Neural crest cell (in vitro differentiated cells): ENCODE data around the gene SRSF7. TPM values are rescaled to one million over a fixed set of nuclear protein-coding genes. Genes with fewer than 3 reads are reported as not detected.
"Not testable (repeated sequence)": the region's sequence is repeated elsewhere in the genome, so short reads cannot be mapped to it uniquely, and the experiment has no call there.

ENCODE experiments used
- DNase-seq: peaks from one replicate; pipeline ENCODE4 v3.0.0; 2021; ENCODE audit warnings: low read depth, mixed read lengths, low spot score
- H3K27ac Mint-ChIP-seq: one replicate; pipeline ENCODE4 v1.8.0; 2021; ENCODE audit warnings: mild to moderate bottlenecking, mixed read lengths; ENCODE audit not compliant: unreplicated experiment
- H3K27me3 Mint-ChIP-seq: 2 replicates; pipeline ENCODE4 v1.8.0; 2021; ENCODE audit warnings: low read depth, mild to moderate bottlenecking, mixed read lengths
- H3K36me3 Mint-ChIP-seq: 2 replicates; pipeline ENCODE4 v1.8.0; 2021; ENCODE audit warnings: low read depth, mild to moderate bottlenecking, mixed read lengths
- H3K4me1 Mint-ChIP-seq: 2 replicates; pipeline ENCODE4 v1.8.0; 2021; ENCODE audit warnings: mixed read lengths
- H3K4me3 Mint-ChIP-seq: one replicate; pipeline ENCODE4 v1.8.0; 2021; ENCODE audit warnings: mild to moderate bottlenecking, mixed read lengths
- H3K9me3 Mint-ChIP-seq: 2 replicates; pipeline ENCODE4 v1.8.0; 2021; ENCODE audit warnings: mixed read lengths
- CTCF ChIP-seq: fragments of 200-600 bp; sonication (generic); conservative IDR thresholded peaks from 2 replicates; pipeline ENCODE4 v1.5.0; 2021; ENCODE audit warnings: antibody characterized with exemption, mild to moderate bottlenecking
- total RNA-seq: library from RNA; stranded (reverse); gene quantifications from 2 replicates; pipeline ENCODE4 v1.2.1, GENCODE V29; 2021

Gene SRSF7
- total RNA-seq, 1 donor from 2014 or later = 347 TPM

GRCh38 chr2:38765551-38765950, 14.4 kb upstream of the SRSF7 start:
- Mint-ChIP-seq H3K36me3 (no peaks in the 10 kb centered on the region), H3K4me3 (no peak overlapping the region), H3K27me3 (no peaks in the 10 kb centered on the region), H3K9me3 (no peaks in the 10 kb centered on the region), H3K27ac (no peak overlapping the region), H3K4me1 (no peaks in the 10 kb centered on the region)
- no peak for DNase-seq
- TF ChIP-seq CTCF = no peak

- Mint-ChIP-seq H3K36me3 (no peaks in the 10 kb centered on the region), H3K4me3 (no peak overlapping the region), H3K27me3 (no peaks in the 10 kb centered on the region), H3K4me1 (no peaks in the 10 kb centered on the region), H3K27ac (no peak overlapping the region), H3K9me3 (no peaks in the 10 kb centered on the region)
- no peak for TF ChIP-seq CTCF
- no peak for DNase-seq
Measured at GRCh38 chr2:38765149-38765548, 14.0 kb upstream of the SRSF7 start.

- no peaks in the 10 kb centered on the region for H3K4me1 Mint-ChIP-seq
- H3K27me3 Mint-ChIP-seq = no peaks in the 10 kb centered on the region
- no peak for TF ChIP-seq CTCF
- no peaks in the 10 kb centered on the region for H3K36me3 Mint-ChIP-seq
- H3K9me3 Mint-ChIP-seq = no peaks in the 10 kb centered on the region
- no peak for DNase-seq
- H3K27ac Mint-ChIP-seq = no peak overlapping the region
- H3K4me3 Mint-ChIP-seq = no peak overlapping the region
Measured at GRCh38 chr2:38763728-38764127, 12.6 kb upstream of the SRSF7 start.

- Mint-ChIP-seq H3K36me3 (no peaks in the 10 kb centered on the region), H3K4me3 (no peak overlapping the region), H3K4me1 (no peaks in the 10 kb centered on the region), H3K9me3 (no peaks in the 10 kb centered on the region), H3K27me3 (no peaks in the 10 kb centered on the region), H3K27ac (no peak overlapping the region)
- no peak for TF ChIP-seq CTCF
- DNase-seq = no peak
Measured at GRCh38 chr2:38763228-38763627, 12.1 kb upstream of the SRSF7 start.

GRCh38 chr2:38755891-38756290, 4.7 kb upstream of the SRSF7 start:
- not testable (repeated sequence) for H3K27me3 Mint-ChIP-seq, H3K36me3 Mint-ChIP-seq, H3K4me3 Mint-ChIP-seq, DNase-seq, H3K27ac Mint-ChIP-seq, H3K9me3 Mint-ChIP-seq
- H3K4me1 Mint-ChIP-seq = peaks cover 19% of the 10 kb centered on the region

GRCh38 chr2:38754506-38754905, 3.3 kb upstream of the SRSF7 start:
- Mint-ChIP-seq H3K27ac (no peak overlapping the region), H3K4me1 (peaks cover 24% of the 10 kb centered on the region), H3K9me3 (no peaks in the 10 kb centered on the region), H3K27me3 (peaks cover 4% of the 10 kb centered on the region), H3K36me3 (peaks cover 12% of the 10 kb centered on the region), H3K4me3 (no peak overlapping the region)
- DNase-seq = no peak
- no peak for TF ChIP-seq CTCF
